ENCODE data around the gene PTPN14. TPM values are rescaled to one million over a fixed set of nuclear protein-coding genes. Genes with fewer than 3 reads are reported as not detected.

PTPN14 gene
- total RNA-seq, 6 experiments from 2014 or later, result 1.6 to 4.6 (median 2.1) TPM

DNA sequence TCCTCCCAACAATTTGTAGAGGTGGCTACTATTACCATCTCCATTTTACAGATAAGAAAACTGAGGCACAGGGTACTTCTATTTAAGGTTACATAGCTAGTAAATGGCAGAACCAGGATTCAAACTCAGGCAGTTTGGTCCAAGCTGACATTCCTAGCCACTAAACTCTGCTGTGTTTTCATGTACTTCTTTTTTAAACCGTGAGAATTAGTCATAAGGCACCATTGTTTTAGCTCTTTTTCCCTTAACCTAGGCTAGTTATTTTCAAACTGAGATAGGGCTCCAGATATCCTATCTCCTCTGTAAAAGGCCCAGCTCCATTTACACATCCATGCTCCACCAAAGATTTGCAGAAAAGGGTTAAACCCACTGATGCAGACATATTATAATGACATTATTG lies 92.9 kb downstream of the PTPN14 start:
- Histone ChIP-seq H3K36me3 (no peaks in the 10 kb centered on the region), H3K27me3 (no peaks in the 10 kb centered on the region), H3K9me3 (no peaks in the 10 kb centered on the region), H3K27ac (no peak overlapping the region), H3K4me3 (no peak overlapping the region), H3K4me1 (no peaks in the 10 kb centered on the region)
- intact Hi-C loops (cut with DNase I), result no loop called here
- TF ChIP-seq POLR2A (IDR thresholded peaks at IDR 0.05), result no peak
- TF ChIP-seq, protein P1, sequence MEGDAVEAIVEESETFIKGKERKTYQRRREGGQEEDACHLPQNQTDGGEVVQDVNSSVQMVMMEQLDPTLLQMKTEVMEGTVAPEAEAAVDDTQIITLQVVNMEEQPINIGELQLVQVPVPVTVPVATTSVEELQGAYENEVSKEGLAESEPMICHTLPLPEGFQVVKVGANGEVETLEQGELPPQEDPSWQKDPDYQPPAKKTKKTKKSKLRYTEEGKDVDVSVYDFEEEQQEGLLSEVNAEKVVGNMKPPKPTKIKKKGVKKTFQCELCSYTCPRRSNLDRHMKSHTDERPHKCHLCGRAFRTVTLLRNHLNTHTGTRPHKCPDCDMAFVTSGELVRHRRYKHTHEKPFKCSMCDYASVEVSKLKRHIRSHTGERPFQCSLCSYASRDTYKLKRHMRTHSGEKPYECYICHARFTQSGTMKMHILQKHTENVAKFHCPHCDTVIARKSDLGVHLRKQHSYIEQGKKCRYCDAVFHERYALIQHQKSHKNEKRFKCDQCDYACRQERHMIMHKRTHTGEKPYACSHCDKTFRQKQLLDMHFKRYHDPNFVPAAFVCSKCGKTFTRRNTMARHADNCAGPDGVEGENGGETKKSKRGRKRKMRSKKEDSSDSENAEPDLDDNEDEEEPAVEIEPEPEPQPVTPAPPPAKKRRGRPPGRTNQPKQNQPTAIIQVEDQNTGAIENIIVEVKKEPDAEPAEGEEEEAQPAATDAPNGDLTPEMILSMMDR (IDR thresholded peaks at IDR 0.05), result no peak
- no peak for DNase-seq
- ATAC-seq, result no peak
- 71% methylated on average over 1 of the region's 1 CpG for WGBS (ENCODE audit: insufficient coverage, low coverage, low lambda C conversion rate, missing lambda C conversion rate)

DNA sequence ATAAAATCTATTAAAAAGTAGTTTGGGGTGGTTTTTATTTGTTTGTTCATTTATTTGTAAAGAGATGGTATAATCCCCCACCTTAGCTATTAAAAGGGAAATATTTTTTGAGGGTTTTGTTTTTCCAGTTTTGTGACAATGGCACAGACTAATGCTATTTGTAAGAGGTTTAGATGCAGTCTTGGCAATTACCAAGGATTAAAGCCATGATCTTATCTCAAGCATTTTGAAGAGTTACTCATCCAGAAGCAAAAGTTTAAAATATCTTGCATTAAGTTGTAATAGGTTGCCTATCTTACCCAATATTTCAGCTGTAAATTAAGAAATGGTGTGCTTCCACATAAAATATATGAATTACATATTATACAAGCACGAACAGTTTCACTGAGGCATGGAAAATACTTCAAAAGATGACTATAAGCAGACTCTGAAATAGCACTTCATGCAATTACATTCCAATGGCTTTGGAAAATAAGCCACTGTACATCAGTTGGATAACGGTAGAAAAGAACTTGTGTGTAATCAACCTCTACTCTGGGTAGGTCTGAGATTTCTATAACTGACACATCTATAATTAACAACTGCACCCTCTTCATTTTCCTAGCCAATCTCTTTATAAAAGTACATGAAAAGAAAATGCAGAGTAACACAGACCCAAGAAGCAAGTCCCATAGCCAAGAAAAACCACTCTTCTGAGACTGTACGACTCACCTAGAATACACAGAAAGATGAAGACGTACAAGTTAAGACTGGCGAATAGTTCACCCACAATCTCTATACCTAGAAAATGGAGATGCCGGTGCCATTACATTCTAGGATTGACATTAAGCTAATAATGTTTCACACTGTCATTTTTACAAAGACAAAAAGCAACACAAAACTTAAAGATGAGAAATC lies 95.2 kb downstream of the PTPN14 start:
- Histone ChIP-seq H3K36me3 (no peaks in the 10 kb centered on the region), H3K27ac (no peak overlapping the region), H3K27me3 (no peaks in the 10 kb centered on the region), H3K4me1 (no peaks in the 10 kb centered on the region), H3K9me3 (no peaks in the 10 kb centered on the region), H3K4me3 (no peak overlapping the region)
- TF ChIP-seq, protein P1 (IDR thresholded peaks at IDR 0.05), result no peak
- no peak for TF ChIP-seq POLR2A (IDR thresholded peaks at IDR 0.05)
- intact Hi-C loops (cut with DNase I), result no loop called here
- DNase-seq (no peak), ATAC-seq (no peak)
- WGBS (ENCODE audit: insufficient coverage, low coverage, low lambda C conversion rate, missing lambda C conversion rate), result 74% methylated on average over 6 of the region's 6 CpGs

DNA sequence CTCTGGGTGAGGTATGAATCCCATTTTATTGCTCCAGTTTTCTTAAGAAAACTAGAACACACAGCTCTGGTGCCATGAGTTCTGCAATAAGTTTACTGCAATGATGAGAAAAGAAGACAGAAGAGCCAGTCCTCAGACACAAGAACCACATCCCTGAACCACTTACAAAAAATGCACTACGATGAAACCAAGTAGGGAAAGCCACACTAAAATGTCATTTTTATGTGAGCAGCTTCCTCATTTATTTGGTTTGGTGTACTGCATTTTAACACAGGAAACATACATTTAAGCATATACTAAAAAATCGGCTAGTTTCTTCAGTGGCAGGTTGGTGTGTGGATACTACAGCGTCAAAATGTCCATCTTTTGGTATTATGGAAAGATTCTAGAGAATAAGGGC lies 95.9 kb downstream of the PTPN14 start:
- Histone ChIP-seq H3K4me3 (no peak overlapping the region), H3K27ac (no peak overlapping the region), H3K36me3 (no peaks in the 10 kb centered on the region), H3K9me3 (no peaks in the 10 kb centered on the region), H3K27me3 (no peaks in the 10 kb centered on the region), H3K4me1 (no peaks in the 10 kb centered on the region)
- intact Hi-C loops (cut with DNase I), result no loop called here
- WGBS (ENCODE audit: insufficient coverage, low coverage, low lambda C conversion rate, missing lambda C conversion rate), result 50% methylated on average over 3 of the region's 3 CpGs
- TF ChIP-seq, protein P1 (IDR thresholded peaks at IDR 0.05), result no peak
- TF ChIP-seq POLR2A (IDR thresholded peaks at IDR 0.05), result no peak
- ATAC-seq (no peak), DNase-seq (no peak)

DNA sequence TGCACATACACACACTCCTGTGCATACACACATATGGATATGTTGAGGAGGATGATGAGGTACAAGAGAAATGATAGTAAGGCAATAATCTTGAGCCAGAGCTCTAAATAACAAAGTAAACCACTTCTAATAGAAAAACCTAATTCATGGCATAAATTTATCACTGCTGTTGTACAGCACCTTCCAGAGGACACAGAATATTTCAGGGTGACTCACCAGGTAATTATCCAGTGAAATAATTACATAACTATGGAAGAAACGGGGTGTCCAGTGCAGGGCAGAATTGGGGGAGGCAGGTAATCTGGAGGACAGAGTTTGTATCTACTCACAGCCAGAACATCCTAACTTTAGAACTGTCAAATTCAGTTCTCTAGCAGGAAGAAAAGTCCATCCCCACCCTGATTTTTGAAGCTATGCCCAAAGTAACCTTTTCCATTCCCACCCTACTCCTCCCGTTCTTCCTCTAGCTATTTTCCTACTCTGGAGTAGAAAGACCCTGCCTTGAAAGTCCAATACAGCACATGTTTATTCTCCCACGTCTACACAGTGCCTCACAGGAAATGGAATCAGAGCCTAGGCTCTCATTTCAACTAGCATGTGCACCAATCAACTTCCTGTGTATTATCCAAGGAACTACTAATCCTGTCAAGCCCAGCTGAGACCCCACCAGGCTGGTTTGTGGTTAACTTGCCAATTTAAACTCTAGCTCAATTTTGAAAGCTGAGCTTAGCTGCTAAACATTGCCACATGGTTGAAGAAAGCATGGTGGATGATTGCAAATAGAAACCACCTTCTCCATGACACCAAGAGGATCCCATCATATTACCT lies 96.6 kb downstream of the PTPN14 start:
- DNase-seq (no peak), ATAC-seq (no peak)
- Histone ChIP-seq H3K36me3 (no peaks in the 10 kb centered on the region), H3K4me3 (no peak overlapping the region), H3K9me3 (no peaks in the 10 kb centered on the region), H3K4me1 (no peaks in the 10 kb centered on the region), H3K27ac (no peak overlapping the region), H3K27me3 (no peaks in the 10 kb centered on the region)
- WGBS (ENCODE audit: insufficient coverage, low coverage, low lambda C conversion rate, missing lambda C conversion rate), result 30% methylated on average over 3 of the region's 3 CpGs
- intact Hi-C loops (cut with DNase I), result no loop called here
- TF ChIP-seq, protein P1 (IDR thresholded peaks at IDR 0.05), result no peak
- TF ChIP-seq POLR2A (IDR thresholded peaks at IDR 0.05), result no peak
